Stimulated activated CD8-positive, alpha-beta memory T cell treated with anti-CD3 and anti-CD28 coated beads, Interleukin-4, amount 100 ng/mL, for 24 hours (primary cell): ENCODE results near the gene ZBED1.
A peak's percentile ranks its signal among the peaks of the same experiment; 100 is the strongest.
"Not testable (repeated sequence)": the region's sequence is repeated elsewhere in the genome, so short reads cannot be mapped to it uniquely, and the experiment has no call there.

Experiments
- DNase-seq: peaks from one replicate; pipeline ENCODE4 v3.0.0-alpha.2; 2020; ENCODE audit warnings: low read depth

ZBED1 gene

GRCh38 chrX:2519638-2520037, 18.9 kb upstream of the ZBED1 start:
- not testable (repeated sequence) for DNase-seq

- DNase-seq = no peak
Measured at GRCh38 chrX:2517055-2517454, 16.3 kb upstream of the ZBED1 start.

GRCh38 chrX:2516623-2517022, 15.8 kb upstream of the ZBED1 start:
- DNase-seq = no peak

GRCh38 chrX:2514131-2514530, 13.4 kb upstream of the ZBED1 start:
- DNase-seq = no peak

GRCh38 chrX:2513121-2513664, 12.4 kb upstream of the ZBED1 start:
- DNase-seq = no peak

GRCh38 chrX:2512501-2512900, 11.7 kb upstream of the ZBED1 start:
- DNase-seq = no peak

GRCh38 chrX:2511326-2511725, 10.6 kb upstream of the ZBED1 start:
- no peak for DNase-seq

GRCh38 chrX:2508648-2509335, 8.0 kb upstream of the ZBED1 start:
- no peak for DNase-seq

- DNase-seq = no peak
Measured at GRCh38 chrX:2507904-2508627, 7.3 kb upstream of the ZBED1 start.

- no peak for DNase-seq
Measured at GRCh38 chrX:2507196-2507595, 6.4 kb upstream of the ZBED1 start.

GRCh38 chrX:2505341-2505740, 4.6 kb upstream of the ZBED1 start:
- not testable (repeated sequence) for DNase-seq

- DNase-seq = no peak
Measured at GRCh38 chrX:2504706-2505332, 4.0 kb upstream of the ZBED1 start.

GRCh38 chrX:2503591-2504500, 3.1 kb upstream of the ZBED1 start:
- no peak for DNase-seq

GRCh38 chrX:2502668-2503519, 2.1 kb upstream of the ZBED1 start:
- DNase-seq = no peak

- no peak for DNase-seq
Measured at GRCh38 chrX:2502120-2502667, 1.4 kb upstream of the ZBED1 start.

GRCh38 chrX:2501559-2502102, 855 bp upstream of the ZBED1 start:
- no peak for DNase-seq

GRCh38 chrX:2500091-2500802, 529 bp downstream of the ZBED1 start:
- DNase-seq = peak; percentile 4

GRCh38 chrX:2499507-2499906, 1.3 kb downstream of the ZBED1 start:
- DNase-seq = no peak

- no peak for DNase-seq
Measured at GRCh38 chrX:2498781-2499302, 1.9 kb downstream of the ZBED1 start.
